A673 (cell line): ENCODE data around the gene ZNF141. TPM values are rescaled to one million over a fixed set of nuclear protein-coding genes. Genes with fewer than 3 reads are reported as not detected.
"Not testable (repeated sequence)": the region's sequence is repeated elsewhere in the genome, so short reads cannot be mapped to it uniquely, and the experiment has no call there.

Experiments
- BruUV-seq: library from RNA; stranded (reverse); fragments of 400-500 nt; replicated peaks from 2 replicates; lab custom pipeline; 2021; lab: Mats Ljungman, UMichigan
- CTCF ChIA-PET: fragments of 300-600 bp; sonication (Branson Sonifier 250); formaldehyde crosslinking; loops from one replicate; lab custom pipeline; 2022; ENCODE audit warnings: antibody characterized with exemption; lab: Charles Lee
- POLR2A ChIA-PET: fragments of 300-600 bp; sonication (Branson Sonifier 250); formaldehyde crosslinking; loops from one replicate; lab custom pipeline; 2022; ENCODE audit warnings: antibody characterized with exemption; ENCODE audit not compliant: low non-redundant PET; lab: Charles Lee
- DNase-seq: peaks from one replicate; pipeline ENCODE4 v3.0.0-alpha.2; 2015; ENCODE audit warnings: low spot score
- H3K27ac ChIP-seq: fragments of 200-600 bp; sonication (generic); 2 replicates; pipeline ENCODE4 v1.5.1; 2016; ENCODE audit warnings: mixed run types, low read depth, mild to moderate bottlenecking, mixed read lengths, antibody characterized with exemption, low read length; ENCODE audit not compliant: poor library complexity, severe bottlenecking
- H3K27me3 ChIP-seq: fragments of 200-600 bp; sonication (generic); replicated peaks from 2 replicates; pipeline ENCODE4 v1.6.1; 2017; ENCODE audit warnings: mixed run types, low read depth, mild to moderate bottlenecking, mixed read lengths, antibody characterized with exemption, low read length; ENCODE audit not compliant: insufficient read depth, poor library complexity
- H3K36me3 ChIP-seq: fragments of 200-600 bp; sonication (generic); 2 replicates; pipeline ENCODE4 v1.6.1; 2016; ENCODE audit warnings: mixed run types, mild to moderate bottlenecking, mixed read lengths, antibody characterized with exemption, low read length; ENCODE audit not compliant: insufficient read depth, poor library complexity, severe bottlenecking
- H3K4me1 ChIP-seq: fragments of 200-600 bp; sonication (generic); 2 replicates; pipeline ENCODE4 v1.6.1; 2017; ENCODE audit warnings: mixed run types, mild to moderate bottlenecking, mixed read lengths, antibody characterized with exemption, low read length; ENCODE audit not compliant: insufficient read depth, poor library complexity, severe bottlenecking
- H3K4me3 ChIP-seq: fragments of 200-600 bp; sonication (generic); 2 replicates; pipeline ENCODE4 v1.5.1; 2016; ENCODE audit warnings: low read depth, mixed run types, mild to moderate bottlenecking, mixed read lengths, low read length; ENCODE audit not compliant: poor library complexity, severe bottlenecking
- H3K9me3 ChIP-seq: fragments of 200-600 bp; sonication (generic); 2 replicates; pipeline ENCODE4 v1.6.1; 2016; ENCODE audit warnings: mixed run types, low read depth, mild to moderate bottlenecking, mixed read lengths, antibody characterized with exemption, low read length; ENCODE audit not compliant: poor library complexity, severe bottlenecking
- CTCF ChIP-seq: fragments of 300-800, 200-600 bp; sonication (generic); conservative IDR thresholded peaks from 2 replicates; pipeline ENCODE4 v1.5.1; 2017; ENCODE audit warnings: low read depth, mild to moderate bottlenecking, antibody characterized with exemption, low read length, moderate library complexity, mixed read lengths
- EZH2 ChIP-seq: fragments of 200-600 bp; sonication (generic); IDR thresholded peaks from 2 replicates; pipeline ENCODE4 v1.6.1; 2017; ENCODE audit warnings: borderline replicate concordance, low read depth, mild to moderate bottlenecking, mixed read lengths, antibody characterized with exemption, low read length; ENCODE audit not compliant: poor library complexity, severe bottlenecking
- intact Hi-C: fragments of 100-400 bp; cut with micrococcal nuclease; formaldehyde crosslinking; loops from one replicate; pipeline ENCODE4 v1.10.0; 2022; ENCODE audit not compliant: unreplicated experiment
- total RNA-seq: library from RNA; stranded (reverse); gene quantifications from 2 replicates; pipeline ENCODE4 v1.2.3, GENCODE V29; 2021

Gene ZNF141
- total RNA-seq, 1 experiment from 2014 or later: 26.9 TPM

GRCh38 chr4:385934-386707 lies 48.5 kb downstream of the ZNF141 start:
- CTCF ChIA-PET: no interaction called here
- intact Hi-C loops: no loop called here
- Histone ChIP-seq H3K4me1 (no peaks in the 10 kb centered on the region), H3K4me3 (no peak overlapping the region), H3K9me3 (peaks cover 34% of the 10 kb centered on the region), H3K27me3 (no peaks in the 10 kb centered on the region), H3K36me3 (no peaks in the 10 kb centered on the region), H3K27ac (no peak overlapping the region)
- DNase-seq: no peak
- POLR2A ChIA-PET: no interaction called here
- BruUV-seq: no TSS peak
- TF ChIP-seq EZH2 (no peak), CTCF (no peak)

- BruUV-seq: no TSS peak
- CTCF ChIA-PET: no interaction called here
- Histone ChIP-seq H3K9me3 (peaks cover 30% of the 10 kb centered on the region), H3K36me3 (no peaks in the 10 kb centered on the region), H3K27ac (no peak overlapping the region), H3K4me3 (no peak overlapping the region), H3K27me3 (no peaks in the 10 kb centered on the region), H3K4me1 (no peaks in the 10 kb centered on the region)
- POLR2A ChIA-PET: no interaction called here
- no peak for DNase-seq
- no peak for TF ChIP-seq CTCF
- TF ChIP-seq EZH2: no peak
- intact Hi-C loops: no loop called here
These were observed 49.1 kb downstream of the ZNF141 start for GRCh38 chr4:386708-387105.

DNA sequence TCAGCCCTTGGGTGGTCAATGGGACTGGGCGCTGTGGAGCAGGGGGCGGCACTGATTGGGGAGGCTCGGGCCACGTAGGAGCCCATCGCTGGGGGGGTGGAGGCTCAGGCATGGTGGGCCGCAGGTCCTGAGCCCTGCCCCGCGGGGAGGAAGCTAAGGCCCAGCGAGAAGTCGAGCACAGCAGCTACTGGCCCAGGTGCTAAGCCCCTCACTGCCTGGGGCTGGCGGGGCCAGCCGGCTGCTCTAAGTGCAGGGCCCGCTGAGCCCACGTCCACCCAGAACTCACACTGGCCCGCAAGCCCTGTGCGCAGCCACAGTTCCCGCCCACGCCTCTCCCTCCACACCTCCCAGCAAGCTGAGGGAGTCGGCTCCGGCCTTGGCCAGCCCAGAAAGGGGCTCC lies 66.4 kb downstream of the ZNF141 start:
- CTCF ChIA-PET: no interaction called here
- intact Hi-C loops: no loop called here
- Histone ChIP-seq H3K9me3 (no peaks in the 10 kb centered on the region), H3K36me3 (no peaks in the 10 kb centered on the region), H3K4me1 (no peaks in the 10 kb centered on the region), H3K4me3 (no peak overlapping the region), H3K27me3 (no peaks in the 10 kb centered on the region), H3K27ac (no peak overlapping the region)
- BruUV-seq: no TSS peak
- TF ChIP-seq EZH2 (no peak), CTCF (no peak)
- DNase-seq: no peak
- POLR2A ChIA-PET: no interaction called here

DNA sequence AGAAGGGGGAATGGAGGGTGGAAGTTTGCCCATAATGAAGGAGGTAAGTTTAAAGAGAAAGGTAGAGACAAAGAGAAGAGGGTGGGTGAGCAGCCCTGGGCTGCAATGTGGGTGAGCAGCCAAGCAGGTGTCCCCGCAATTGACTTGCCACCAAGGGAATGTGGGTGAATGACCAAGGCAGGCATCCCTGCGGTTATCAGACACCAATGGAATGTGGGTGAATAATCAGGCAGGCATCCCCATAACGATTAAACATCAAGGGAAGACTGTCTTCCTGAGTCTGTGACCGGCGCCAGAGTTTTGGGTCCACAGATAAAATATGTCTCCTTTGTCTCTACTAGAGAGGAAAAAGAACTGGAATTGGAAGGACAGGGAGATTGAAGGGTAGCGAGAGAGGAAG lies 70.7 kb downstream of the ZNF141 start:
- intact Hi-C loops, BruUV-seq, H3K4me1 ChIP-seq, H3K4me3 ChIP-seq, H3K27ac ChIP-seq, H3K36me3 ChIP-seq, H3K27me3 ChIP-seq, CTCF ChIA-PET, DNase-seq, POLR2A ChIA-PET: not testable (repeated sequence)
- H3K9me3 ChIP-seq: peaks cover 18% of the 10 kb centered on the region
